Ishikawa (cell line): ENCODE measurements around the gene FCHO1.

ENCODE experiments used
- CEBPB ChIP-seq: IDR thresholded peaks from 2 replicates; pipeline ENCODE4 v1.6.1; 2012
- CREB1 ChIP-seq: IDR thresholded peaks from 2 replicates; pipeline ENCODE4 v1.6.1; 2012; ENCODE audit warnings: low read depth
- TAF1 ChIP-seq: IDR thresholded peaks from 2 replicates; pipeline ENCODE4 v1.6.1; 2012; ENCODE audit warnings: low read depth, mild to moderate bottlenecking
- TEAD4 ChIP-seq: IDR thresholded peaks from 2 replicates; pipeline ENCODE4 v1.6.1; 2012

DNA sequence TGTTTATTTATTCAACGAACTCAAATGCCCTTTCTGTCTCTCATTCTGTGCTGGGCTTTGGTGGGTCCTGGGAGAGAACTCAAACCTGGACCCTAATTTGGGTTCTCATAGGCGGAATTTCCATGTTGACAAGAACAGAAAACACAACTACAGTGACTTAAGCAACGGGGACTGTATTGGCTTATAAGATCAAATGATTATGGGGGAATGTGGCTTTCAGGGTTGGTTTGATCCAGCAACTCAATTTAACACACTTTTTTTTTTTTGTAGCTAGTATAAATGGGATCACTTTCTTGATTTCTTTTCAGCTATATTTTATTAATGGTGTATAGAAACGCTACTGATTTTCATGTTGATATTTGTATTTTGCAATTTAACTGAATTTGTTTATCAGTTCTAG is 9.9 kb downstream of the FCHO1 start:
- TF ChIP-seq TEAD4 = no peak
- TF ChIP-seq CEBPB = no peak
- TF ChIP-seq CREB1 = no peak
- TF ChIP-seq TAF1 = no peak
